Inferior parietal cortex (tissue), 1 donor: ENCODE measurements around the gene HCRTR1.

Experiments
- DNase-seq: peaks from one replicate; pipeline ENCODE4 v3.0.0-alpha.2; 2016; ENCODE audit errors: extremely low spot score

HCRTR1 gene

GRCh38 chr1:31667065-31667785 lies 49.7 kb downstream of the HCRTR1 start:
- no peak for DNase-seq

GRCh38 chr1:31668303-31668883 lies 50.9 kb downstream of the HCRTR1 start:
- no peak for DNase-seq

DNA sequence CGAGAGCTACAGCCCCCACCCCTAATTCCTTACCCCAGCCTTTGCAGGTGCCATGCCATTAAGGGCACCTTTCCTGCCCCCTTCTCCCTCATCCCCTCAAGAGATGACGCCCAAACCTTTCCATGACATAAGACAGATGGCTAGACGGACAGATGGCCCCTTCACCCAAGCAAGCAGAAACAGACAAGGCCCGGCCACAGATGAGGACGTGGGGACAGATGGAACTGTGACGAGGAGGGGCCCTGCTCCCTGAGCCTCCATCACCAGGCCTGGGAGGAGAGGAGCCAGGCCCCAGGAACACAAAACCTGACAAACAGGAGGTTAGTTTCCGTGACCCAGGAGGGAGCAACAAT lies 51.9 kb downstream of the HCRTR1 start:
- DNase-seq: no peak

DNA sequence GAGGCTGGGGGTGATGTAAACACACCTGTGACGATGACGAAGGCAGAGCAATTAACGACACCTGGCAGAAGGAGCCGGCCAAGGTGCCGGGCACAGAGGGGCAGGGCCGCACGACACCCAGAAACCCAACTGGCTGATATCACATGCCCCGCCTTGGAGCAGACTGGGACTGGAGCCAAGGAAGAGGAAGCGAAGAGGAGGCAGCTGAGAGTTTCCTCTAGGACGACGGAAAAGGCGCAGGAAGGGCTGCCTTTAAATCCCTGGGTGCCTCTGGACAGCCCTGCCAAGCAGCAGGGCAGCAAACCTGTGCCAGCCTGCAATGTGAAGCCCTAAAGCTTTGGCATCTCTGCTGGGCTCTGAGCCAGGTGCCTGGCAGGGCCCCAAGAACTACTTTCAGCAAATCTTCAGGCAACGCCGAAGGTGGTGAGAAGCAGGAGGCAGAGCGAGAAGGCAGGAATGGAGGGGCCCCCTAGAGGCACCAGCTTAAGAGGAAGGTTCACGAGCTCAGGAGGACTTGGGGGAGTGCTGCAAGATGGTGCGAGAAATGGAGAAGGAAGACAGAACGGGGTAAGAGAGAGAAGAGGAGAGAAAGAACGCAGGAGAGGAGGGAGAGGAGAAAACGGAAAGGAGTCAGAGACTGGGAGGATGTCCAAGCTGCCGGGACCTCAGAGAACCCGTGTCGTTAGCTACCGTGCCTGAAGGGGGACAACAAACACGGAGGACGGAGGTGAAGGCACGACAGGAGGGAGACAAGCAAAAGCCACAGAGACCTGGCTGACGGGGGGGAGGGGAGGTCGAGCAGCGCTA lies 52.5 kb downstream of the HCRTR1 start:
- peak; percentile 76 for DNase-seq

GRCh38 chr1:31670593-31670964 lies 53.1 kb downstream of the HCRTR1 start:
- DNase-seq: no peak

GRCh38 chr1:31671147-31671546 lies 53.7 kb downstream of the HCRTR1 start:
- no peak for DNase-seq

DNA sequence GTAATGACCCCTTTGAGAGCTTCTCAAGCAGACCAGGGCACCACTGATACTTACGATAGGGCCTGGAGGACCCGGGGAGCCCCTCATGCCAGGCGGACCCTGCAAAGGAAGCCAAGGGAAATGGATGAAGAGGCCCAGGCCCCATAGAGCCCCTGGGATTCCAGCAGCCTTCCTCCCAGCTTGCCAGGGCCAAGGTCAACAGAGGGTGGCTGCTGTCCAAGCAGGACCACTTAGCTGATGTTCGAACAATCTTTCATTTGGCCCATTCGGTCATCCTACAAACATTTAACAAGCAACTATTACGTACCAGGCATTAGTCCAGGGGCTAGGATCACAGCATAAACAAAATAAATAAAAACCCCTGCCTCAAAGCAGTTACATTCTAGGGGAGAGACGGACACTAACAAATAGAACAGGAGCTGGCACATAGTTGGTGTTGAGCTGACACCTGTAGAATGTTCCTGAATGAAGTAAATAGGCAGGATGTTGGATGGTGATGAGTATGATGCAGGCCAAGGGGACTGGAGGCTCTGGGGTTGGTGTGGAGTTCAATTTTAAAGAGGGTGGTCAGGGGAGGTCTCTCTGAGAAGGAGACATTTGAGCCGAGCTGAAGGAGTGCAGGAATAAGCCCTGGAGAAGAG lies 54.2 kb downstream of the HCRTR1 start:
- DNase-seq: no peak

GRCh38 chr1:31672986-31673385 lies 55.5 kb downstream of the HCRTR1 start:
- DNase-seq: peak; percentile 25

- DNase-seq: no peak
Observed at GRCh38 chr1:31673433-31673832, 55.9 kb downstream of the HCRTR1 start.

DNA sequence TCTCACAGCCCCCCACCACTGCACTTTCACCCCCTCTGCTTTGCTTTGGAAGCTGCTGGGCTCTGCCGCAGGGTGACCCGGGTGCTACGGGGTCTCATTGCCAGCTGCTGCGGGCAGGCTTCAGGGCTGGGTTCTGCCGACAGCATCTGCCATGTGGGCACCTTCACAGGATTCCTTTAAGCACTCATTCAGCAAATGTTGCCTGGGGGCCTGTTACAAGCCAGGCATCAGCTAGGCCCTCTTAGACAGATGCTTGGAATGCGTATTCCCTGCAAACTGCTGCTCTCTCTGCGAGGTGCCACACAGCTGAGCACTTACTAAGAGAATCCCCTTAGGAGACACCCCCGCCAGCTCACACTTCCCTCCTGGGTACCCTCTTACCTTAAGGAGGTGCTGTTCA lies 57.1 kb downstream of the HCRTR1 start:
- no peak for DNase-seq

- no peak for DNase-seq
Observed at GRCh38 chr1:31675161-31675560, 57.7 kb downstream of the HCRTR1 start.

DNA sequence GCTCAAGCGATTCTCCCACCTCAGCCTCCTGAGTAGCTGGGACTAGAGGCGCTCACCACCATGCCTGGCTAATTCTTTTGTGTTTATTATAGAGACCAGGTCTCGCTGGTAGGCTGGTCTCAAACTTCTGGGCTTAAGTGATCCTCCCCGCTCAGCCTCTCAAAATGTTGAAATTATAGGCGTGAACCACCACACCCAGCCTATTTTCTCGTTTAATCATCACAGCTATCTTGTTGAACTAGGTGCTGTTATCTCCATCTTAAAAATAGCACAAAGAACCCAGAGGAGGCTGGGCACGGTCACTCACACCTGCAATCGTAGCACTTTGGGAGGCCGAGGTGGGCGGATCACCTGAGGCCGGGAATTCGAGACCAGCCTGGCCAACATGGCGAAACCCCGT lies 58.3 kb downstream of the HCRTR1 start:
- DNase-seq: no peak
